H9 (cell line): Measurements from ENCODE around the gene CDC6. TPM values are rescaled to one million over a fixed set of nuclear protein-coding genes. Genes with fewer than 3 reads are reported as not detected.
"Not testable (repeated sequence)": the region's sequence is repeated elsewhere in the genome, so short reads cannot be mapped to it uniquely, and the experiment has no call there.

ENCODE experiments used
- DNase-seq: peaks from one replicate; pipeline ENCODE4 v3.0.0-alpha.2; 2017
- H2AFZ ChIP-seq: one replicate; pipeline ENCODE4 v1.6.1; 2013; ENCODE audit warnings: mild to moderate bottlenecking, low read length, control low read depth, moderate library complexity
- H2AK5ac ChIP-seq: 2 replicates; pipeline ENCODE4 v1.6.1; 2013; ENCODE audit warnings: low read length, control low read depth, mixed read lengths; ENCODE audit not compliant: insufficient read length
- H2BK120ac ChIP-seq: one replicate; pipeline ENCODE4 v1.6.1; 2013; ENCODE audit warnings: low read depth, mild to moderate bottlenecking, low read length, control low read depth, inconsistent platforms; ENCODE audit not compliant: poor library complexity, severe bottlenecking
- H2BK12ac ChIP-seq: 2 replicates; pipeline ENCODE4 v1.6.1; 2013; ENCODE audit warnings: low read length, control low read depth, mixed read lengths, low read depth; ENCODE audit not compliant: insufficient read length
- H2BK15ac ChIP-seq: 2 replicates; pipeline ENCODE4 v1.6.1; 2013; ENCODE audit warnings: low read depth, low read length, control low read depth
- H2BK20ac ChIP-seq: one replicate; pipeline ENCODE4 v1.6.1; 2013; ENCODE audit warnings: low read depth, mild to moderate bottlenecking, low read length, control low read depth, inconsistent platforms; ENCODE audit not compliant: poor library complexity, severe bottlenecking
- H2BK5ac ChIP-seq: 2 replicates; pipeline ENCODE4 v1.6.1; 2013; ENCODE audit warnings: low read length, control low read depth, mixed read lengths; ENCODE audit not compliant: insufficient read length
- H3K14ac ChIP-seq: 2 replicates; pipeline ENCODE4 v1.6.1; 2013; ENCODE audit warnings: low read length, control low read depth; ENCODE audit not compliant: insufficient read depth
- H3K18ac ChIP-seq: 2 replicates; pipeline ENCODE4 v1.6.1; 2013; ENCODE audit warnings: low read depth, mild to moderate bottlenecking, mixed read lengths, low read length, control low read depth; ENCODE audit not compliant: insufficient read length
- H3K23ac ChIP-seq: 2 replicates; pipeline ENCODE4 v1.6.1; 2013; ENCODE audit warnings: low read length, control low read depth, mixed read lengths, low read depth; ENCODE audit not compliant: insufficient read length
- H3K23me2 ChIP-seq: 2 replicates; pipeline ENCODE4 v1.6.1; 2013; ENCODE audit warnings: low read depth, mild to moderate bottlenecking, mixed read lengths, low read length, control low read depth; ENCODE audit not compliant: insufficient read length, poor library complexity, severe bottlenecking
- H3K27ac ChIP-seq: 2 replicates; pipeline ENCODE4 v1.5.1; 2013; ENCODE audit warnings: low read length, control low read depth, mixed read lengths, low read depth; ENCODE audit not compliant: insufficient read length
- H3K27me3 ChIP-seq: 2 replicates; pipeline ENCODE4 v1.6.1; 2013; ENCODE audit warnings: low read length, control low read depth, inconsistent platforms; ENCODE audit not compliant: insufficient read depth
- H3K4ac ChIP-seq: 2 replicates; pipeline ENCODE4 v1.6.1; 2013; ENCODE audit warnings: low read depth, mild to moderate bottlenecking, control low read depth, inconsistent platforms, low read length, moderate library complexity
- H3K4me1 ChIP-seq: 2 replicates; pipeline ENCODE4 v1.6.1; 2013; ENCODE audit warnings: low read length, control low read depth, inconsistent platforms; ENCODE audit not compliant: insufficient read depth
- H3K4me2 ChIP-seq: 2 replicates; pipeline ENCODE4 v1.6.1; 2013; ENCODE audit warnings: low read length, control low read depth, mixed read lengths; ENCODE audit not compliant: insufficient read length, insufficient read depth
- H3K56ac ChIP-seq: 2 replicates; pipeline ENCODE4 v1.6.1; 2013; ENCODE audit warnings: low read depth, mild to moderate bottlenecking, mixed read lengths, low read length, control low read depth; ENCODE audit not compliant: insufficient read length
- H3K79me1 ChIP-seq: 2 replicates; pipeline ENCODE4 v1.6.1; 2013; ENCODE audit warnings: low read depth, mild to moderate bottlenecking, moderate library complexity, low read length, control low read depth, inconsistent platforms; ENCODE audit not compliant: insufficient read depth, poor library complexity, severe bottlenecking
- H3K79me2 ChIP-seq: 2 replicates; pipeline ENCODE4 v1.6.1; 2013; ENCODE audit warnings: low read length, control low read depth, inconsistent platforms; ENCODE audit not compliant: insufficient read depth
- H3K9ac ChIP-seq: 2 replicates; pipeline ENCODE4 v1.6.1; 2013; ENCODE audit warnings: low read length, control low read depth, mixed read lengths; ENCODE audit not compliant: insufficient read length; ENCODE audit errors: extremely low read depth
- H3K9me3 ChIP-seq: one replicate; pipeline ENCODE4 v1.6.1; 2013; ENCODE audit warnings: low read depth, low read length, inconsistent platforms; ENCODE audit not compliant: control insufficient read depth
- H3T11ph ChIP-seq: one replicate; pipeline ENCODE4 v1.6.1; 2013; ENCODE audit warnings: mild to moderate bottlenecking, low read length, control low read depth, inconsistent platforms
- H4K20me1 ChIP-seq: one replicate; pipeline ENCODE4 v1.6.1; 2013; ENCODE audit not compliant: control insufficient read depth, insufficient read length, insufficient read depth
- H4K5ac ChIP-seq: 2 replicates; pipeline ENCODE4 v1.6.1; 2013; ENCODE audit warnings: low read depth, mild to moderate bottlenecking, mixed read lengths, low read length, control low read depth; ENCODE audit not compliant: insufficient read length
- H4K8ac ChIP-seq: replicated peaks from 2 replicates; pipeline ENCODE4 v1.6.1; 2013; ENCODE audit warnings: low read length, control low read depth, mixed read lengths, low read depth; ENCODE audit not compliant: insufficient read length
- H4K91ac ChIP-seq: 2 replicates; pipeline ENCODE4 v1.6.1; 2013; ENCODE audit warnings: low read depth, mild to moderate bottlenecking, moderate library complexity, mixed read lengths, low read length, control low read depth; ENCODE audit not compliant: insufficient read length
- H3K27ac Mint-ChIP-seq, 3 experiments: 2 replicates in 2 of 3; 3 replicates in 1 of 3; pipeline ENCODE4 v1.8.0; 2020 to 2021; ENCODE audit warnings: mixed read lengths in 3 of 3, mild to moderate bottlenecking in 1 of 3, moderate library complexity in 1 of 3
- H3K27me3 Mint-ChIP-seq: 2 replicates; pipeline ENCODE4 v1.8.0; 2021; ENCODE audit warnings: low read depth, mild to moderate bottlenecking, moderate library complexity, mixed read lengths
- H3K36me3 Mint-ChIP-seq, 3 experiments: 2 replicates in 2 of 3; 3 replicates in 1 of 3; pipeline ENCODE4 v1.8.0; 2020 to 2021; ENCODE audit warnings: low read depth in 3 of 3, mixed read lengths in 3 of 3; ENCODE audit not compliant: insufficient read depth in 1 of 3
- H3K4me1 Mint-ChIP-seq, 2 experiments: 2 replicates each; pipeline ENCODE4 v1.8.0; 2020; ENCODE audit warnings: mixed read lengths in 2 of 2
- H3K4me3 Mint-ChIP-seq, 2 experiments: 2 replicates in 1 of 2; 3 replicates in 1 of 2; pipeline ENCODE4 v1.8.0; 2020 to 2021; ENCODE audit warnings: mild to moderate bottlenecking in 2 of 2, mixed read lengths in 2 of 2, moderate library complexity in 1 of 2
- H3K9me3 Mint-ChIP-seq, 2 experiments: 2 replicates in 1 of 2; 3 replicates in 1 of 2; pipeline ENCODE4 v1.8.0; 2020; ENCODE audit warnings: mild to moderate bottlenecking in 2 of 2, mixed read lengths in 2 of 2, moderate library complexity in 1 of 2
- WGBS: extraction: QIAGEN DNeasy Blood & Tissue Kit; methylation state at CpG from one replicate; pipeline ENCODE4 v1.1.7; 2013; ENCODE audit warnings: missing lambda C conversion rate, low lambda C conversion rate, mixed read lengths; ENCODE audit not compliant: insufficient read length; ENCODE audit errors: extremely low coverage; 5-methylcytosine and 5-hydroxymethylcytosine counted together
- total RNA-seq: library from RNA; stranded (reverse); gene quantifications from 2 replicates; pipeline ENCODE4 v1.2.1, GENCODE V29; 2021

Gene CDC6
- total RNA-seq, 1 experiment from 2014 or later = 131 TPM

GRCh38 chr17:40304866-40305265 lies 17.2 kb downstream of the CDC6 start:
- not testable (repeated sequence) for H3K79me2 ChIP-seq, DNase-seq, H3K9ac ChIP-seq, H3K56ac ChIP-seq, H2BK120ac ChIP-seq, H3K27ac Mint-ChIP-seq, H3K14ac ChIP-seq, H2BK12ac ChIP-seq, H3K23ac ChIP-seq, H3K9me3 Mint-ChIP-seq, H3K27me3 ChIP-seq, H3K79me1 ChIP-seq, H3K9me3 ChIP-seq, H3K4me2 ChIP-seq, H3K18ac ChIP-seq, H4K20me1 ChIP-seq, H3K27me3 Mint-ChIP-seq, H4K8ac ChIP-seq, H3T11ph ChIP-seq, H3K27ac ChIP-seq, H4K5ac ChIP-seq, H4K91ac ChIP-seq, H2BK20ac ChIP-seq, H3K23me2 ChIP-seq, H2BK5ac ChIP-seq, H3K4me3 Mint-ChIP-seq, H2AK5ac ChIP-seq, H2BK15ac ChIP-seq, H3K4ac ChIP-seq, H2AFZ ChIP-seq
- Mint-ChIP-seq H3K4me1 (peaks cover 9 to 11% of the 10 kb centered on the region in 2 experiments), H3K36me3 (peaks cover 29 to 57% (median 42%) of the 10 kb centered on the region in 3 experiments; a peak in 6 of 7 replicates)
- peaks cover 16% of the 10 kb centered on the region; the same call in 1 of the 2 replicates for H3K4me1 ChIP-seq
- no CpG with 5 or more reads among the region's 5 CpGs for WGBS
